GM19238 (cell line): ENCODE results near the gene AP3B1.
"Not testable (repeated sequence)": the region's sequence is repeated elsewhere in the genome, so short reads cannot be mapped to it uniquely, and the experiment has no call there.

Source experiments
- DNase-seq: peaks from one replicate; pipeline ENCODE4 v3.0.0; 2011; ENCODE audit warnings: low spot score; ENCODE audit not compliant: insufficient read length

The AP3B1 gene

DNA sequence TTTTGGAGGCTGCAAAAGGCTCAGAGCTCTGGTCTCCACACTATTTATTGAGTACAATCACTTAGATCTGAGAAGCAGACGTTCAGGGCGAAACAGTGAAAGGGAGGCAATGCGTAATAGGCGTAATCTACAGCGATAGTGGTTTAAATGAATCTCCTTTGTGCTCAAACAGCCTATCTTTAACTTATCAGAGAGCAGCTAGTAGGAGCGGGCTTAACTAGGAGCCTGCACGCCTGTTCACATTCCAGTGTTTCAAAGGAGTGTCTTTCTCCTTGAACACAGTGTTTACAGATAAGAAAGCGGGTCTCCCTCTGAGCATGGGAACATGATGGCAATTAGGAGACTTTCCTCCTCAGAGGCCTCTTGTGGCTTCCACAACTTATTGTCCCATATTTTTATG is 49.4 kb downstream of the AP3B1 start:
- no peak for DNase-seq

DNA sequence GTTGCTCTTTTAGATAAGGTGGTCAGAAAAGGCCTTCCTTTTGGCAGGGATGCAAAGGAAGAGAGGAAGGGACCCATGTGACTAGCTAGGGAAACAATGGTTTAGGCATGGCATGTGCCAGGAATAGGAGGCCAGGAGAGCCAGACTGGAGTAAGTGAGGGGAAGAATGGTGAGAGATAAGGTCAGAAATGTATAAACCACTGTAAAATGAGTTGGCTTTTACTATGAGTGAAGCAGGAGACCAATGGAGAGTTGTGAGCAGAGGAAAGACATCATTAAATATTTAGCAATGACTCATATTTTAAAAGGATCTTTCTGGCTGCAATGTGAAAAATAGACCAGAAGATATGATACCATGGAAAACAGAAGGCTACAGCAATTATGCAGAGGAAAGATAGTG is 50.9 kb downstream of the AP3B1 start:
- no peak for DNase-seq

DNA sequence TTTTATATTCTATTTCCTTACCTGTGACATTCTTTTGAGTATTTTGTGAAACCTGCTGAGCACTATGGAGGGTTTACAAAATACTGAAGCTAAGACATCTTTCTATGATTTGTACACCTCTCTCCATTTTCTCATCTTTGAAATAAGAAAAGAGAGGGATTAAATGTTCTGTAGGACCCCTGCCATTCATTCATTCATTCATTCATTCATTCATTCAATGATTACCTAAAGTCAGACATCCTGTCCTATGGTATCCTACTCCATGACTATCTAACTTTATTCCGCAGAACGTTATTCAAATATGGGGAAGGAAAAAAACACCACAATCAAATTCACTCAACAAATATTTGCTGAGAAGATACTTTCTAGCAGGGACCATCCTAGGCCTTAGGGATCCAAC is 51.4 kb downstream of the AP3B1 start:
- DNase-seq, result no peak

DNA sequence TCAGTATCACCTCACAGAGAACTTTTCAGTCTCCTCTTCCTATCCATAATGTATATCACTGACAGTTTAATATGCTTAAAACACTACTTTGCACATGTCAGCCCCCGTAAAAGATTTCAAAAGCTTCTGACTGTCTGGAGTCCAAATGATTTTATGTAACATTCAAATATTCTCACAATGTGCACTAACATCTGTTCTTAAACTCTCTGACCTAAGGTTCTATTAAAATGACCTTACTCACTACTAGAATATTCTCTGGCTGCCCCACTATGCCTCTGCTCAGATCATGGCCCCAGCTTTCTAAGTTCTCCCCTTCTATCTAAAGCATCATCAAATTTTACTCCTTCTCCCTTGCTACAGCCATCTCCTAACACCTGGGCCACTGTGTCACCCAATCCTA is 52.5 kb downstream of the AP3B1 start:
- no peak for DNase-seq

DNA sequence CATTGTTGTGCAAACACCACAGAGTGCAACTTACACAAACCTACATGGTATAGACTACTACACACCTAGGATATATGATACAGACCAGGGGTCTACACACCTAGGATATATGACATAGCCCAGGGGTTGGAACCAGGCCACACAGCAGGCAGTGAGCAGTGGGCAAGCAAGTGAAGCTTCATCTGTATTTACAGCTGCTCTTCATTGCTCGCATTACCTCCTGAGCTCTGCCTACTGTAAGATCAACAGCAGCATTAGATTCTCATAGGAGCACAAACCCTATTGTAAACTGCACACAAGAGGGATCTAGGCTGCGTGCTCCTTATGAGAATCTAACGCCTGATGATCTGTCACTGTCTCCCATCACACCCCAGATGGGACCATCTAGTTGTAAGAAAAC is 56.6 kb downstream of the AP3B1 start:
- DNase-seq, result no peak

DNA sequence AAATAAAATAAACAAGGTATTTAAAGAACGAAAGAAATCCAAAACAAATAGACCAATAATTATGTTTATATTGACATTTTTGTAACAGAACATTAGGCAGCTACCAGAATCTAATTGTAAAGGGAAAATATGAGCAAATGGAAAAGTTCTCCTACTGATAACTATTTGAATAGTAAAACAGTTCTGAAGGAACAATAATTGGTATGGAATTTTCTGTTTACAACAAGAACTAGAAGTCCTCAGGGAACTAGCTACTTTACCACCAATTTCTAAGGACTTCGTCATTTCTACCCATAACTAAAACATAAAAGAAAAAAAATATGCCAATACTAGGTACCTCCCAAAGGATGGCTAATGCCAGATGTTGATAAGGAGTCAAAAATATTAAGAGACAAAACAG is 58.5 kb downstream of the AP3B1 start:
- no peak for DNase-seq

DNA sequence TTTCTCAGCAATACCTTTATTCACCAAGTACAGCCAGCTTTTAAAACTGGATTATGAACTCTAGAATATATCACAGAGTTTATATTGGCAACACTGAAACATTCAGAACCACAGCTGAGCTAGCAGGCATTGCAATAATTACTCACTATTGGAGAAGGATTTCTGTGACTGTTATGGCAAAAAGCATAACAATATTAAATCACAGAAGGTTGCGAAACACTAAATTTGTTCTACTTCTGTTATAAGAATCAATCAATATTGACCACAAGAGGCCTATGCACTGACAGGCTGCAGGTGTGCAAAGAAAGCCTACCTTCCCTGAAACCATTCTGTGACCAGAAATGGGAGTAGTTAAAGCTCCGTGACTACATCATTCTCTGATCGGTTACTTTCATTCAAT is 59.2 kb downstream of the AP3B1 start:
- no peak for DNase-seq

DNA sequence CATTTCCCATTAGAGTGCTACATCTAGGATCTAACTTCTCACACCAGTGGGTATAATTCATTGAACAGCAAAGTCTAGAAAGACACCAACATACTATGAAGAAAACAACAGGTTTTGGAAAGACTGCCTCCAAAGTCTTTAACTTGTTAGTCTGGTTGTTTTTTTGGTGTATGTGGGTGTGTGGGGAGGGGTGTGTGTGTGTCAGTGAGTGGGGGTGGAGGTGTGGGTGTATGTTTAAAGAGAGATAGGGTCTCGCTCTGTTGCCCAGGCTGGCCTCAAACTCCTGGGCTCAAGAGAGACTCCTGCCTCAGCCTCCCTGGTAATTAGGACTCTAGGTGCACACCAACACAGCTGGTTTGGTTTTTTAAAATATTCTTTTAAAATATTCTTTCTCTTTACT is 59.7 kb downstream of the AP3B1 start:
- no peak for DNase-seq

DNA sequence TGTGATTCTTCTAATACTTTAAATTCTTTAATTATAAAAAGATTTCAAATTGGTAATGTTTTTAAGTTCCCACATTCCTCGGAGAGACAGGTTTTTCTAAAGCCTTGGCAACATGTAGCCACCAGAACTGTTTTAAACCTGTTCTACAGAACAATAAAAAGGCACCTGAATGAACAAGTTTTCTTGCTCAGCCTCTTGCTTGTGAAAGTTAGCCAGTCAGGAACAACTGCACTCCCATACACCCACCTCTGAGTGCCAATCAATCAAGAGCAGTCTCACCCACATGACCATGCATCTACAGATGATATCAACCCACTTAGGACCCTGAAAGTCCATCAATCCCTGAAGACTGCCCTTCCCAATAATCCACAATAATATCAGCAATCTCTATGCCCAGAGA is 62.3 kb downstream of the AP3B1 start:
- DNase-seq, result no peak

DNA sequence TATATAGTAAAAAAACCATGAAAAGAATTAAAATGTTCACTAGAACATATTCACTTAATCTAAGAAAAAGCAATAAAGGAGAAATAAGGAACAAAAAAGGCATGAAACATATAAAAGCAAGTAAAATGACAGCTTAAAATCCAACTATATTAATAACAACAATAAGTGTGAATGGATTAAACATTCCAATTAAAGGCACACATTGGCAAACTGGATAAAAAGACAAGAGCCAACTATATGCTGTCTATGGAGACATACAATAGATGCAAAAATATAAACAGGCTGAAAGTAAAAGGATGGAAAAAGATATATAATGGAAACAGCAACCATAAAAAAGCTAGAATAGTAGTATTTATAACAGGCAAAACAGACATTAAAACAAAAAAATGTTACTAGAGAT is 70.1 kb downstream of the AP3B1 start:
- no peak for DNase-seq

DNA sequence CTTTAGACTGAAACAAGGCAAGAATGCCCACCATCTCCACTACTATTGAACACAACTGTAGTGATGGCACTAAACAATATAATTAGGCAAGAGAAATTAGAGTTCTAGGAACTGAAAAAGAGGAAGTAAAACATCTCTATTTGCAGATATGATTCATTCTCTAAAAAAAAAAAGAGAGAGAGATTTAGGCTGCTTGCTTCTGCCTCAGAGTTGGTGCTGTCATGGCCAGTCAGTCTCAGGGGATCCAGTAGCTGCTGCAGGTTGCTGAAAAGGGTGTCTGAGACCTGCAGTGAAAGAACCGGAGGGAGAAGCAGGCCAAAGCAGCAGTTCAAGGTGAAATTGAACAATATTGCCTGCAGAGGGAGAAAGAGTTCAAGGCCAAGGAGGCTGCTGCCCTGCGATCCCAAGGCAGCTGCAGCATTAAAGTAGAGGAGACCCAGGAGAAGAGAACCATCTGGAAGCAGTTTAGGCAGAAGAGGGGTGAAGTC is 72.5 kb downstream of the AP3B1 start:
- DNase-seq, result peak; percentile 32

DNA sequence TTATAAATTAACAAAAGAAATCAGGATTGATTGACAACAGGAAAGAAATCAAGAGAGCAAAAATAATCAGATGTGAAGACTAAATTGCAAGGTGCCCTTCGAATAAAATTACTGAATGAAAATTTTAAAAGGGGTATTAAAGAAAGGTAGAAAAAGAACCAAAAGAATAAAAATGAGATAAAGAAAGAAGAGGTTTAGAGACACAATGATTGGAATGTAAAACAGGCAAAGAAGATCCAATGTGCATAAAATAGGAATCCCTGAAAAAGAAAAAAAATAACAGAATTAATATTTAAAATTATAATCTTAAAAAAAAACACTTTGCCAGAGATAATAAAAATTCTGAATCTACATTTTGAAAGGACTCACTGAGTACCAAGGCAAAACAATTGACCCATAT is 73.0 kb downstream of the AP3B1 start:
- no peak for DNase-seq

DNA sequence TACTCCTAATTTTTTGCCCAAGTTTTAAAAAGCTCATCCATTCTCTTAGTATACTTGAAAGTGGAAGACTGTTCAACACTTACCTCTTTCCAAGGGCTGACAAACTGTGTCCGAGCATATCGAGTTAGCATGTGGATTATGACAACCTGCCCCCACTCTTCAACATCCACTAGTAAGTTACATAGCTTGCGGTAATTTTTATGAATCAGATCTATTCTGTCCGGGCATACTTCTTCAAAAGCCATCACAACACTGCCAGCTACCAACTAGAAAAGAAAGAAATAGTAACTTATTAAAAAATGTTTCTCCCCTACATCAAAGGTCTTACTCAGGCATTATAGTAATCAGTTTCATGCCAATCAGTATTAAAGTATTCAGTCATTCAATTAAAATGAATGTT is 78.5 kb downstream of the AP3B1 start:
- no peak for DNase-seq

DNA sequence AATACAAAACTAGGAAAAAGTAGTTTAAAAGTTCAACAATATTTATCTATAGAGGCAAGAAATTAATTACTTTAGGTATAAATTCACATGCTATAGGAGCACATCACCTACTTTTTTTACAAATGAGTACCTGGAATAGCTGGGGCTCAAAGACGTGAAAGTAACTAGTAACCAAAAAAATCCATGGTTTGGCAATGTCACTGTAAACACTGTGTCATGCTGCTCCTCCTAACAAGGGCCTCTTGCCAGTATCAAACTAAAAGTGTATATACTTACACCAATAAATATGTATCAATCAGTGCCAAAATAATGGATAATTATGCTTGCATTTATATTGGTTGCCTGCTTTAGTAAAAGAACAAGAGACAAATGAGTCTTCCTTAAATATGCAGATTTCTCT is 78.9 kb downstream of the AP3B1 start:
- DNase-seq, result no peak

DNA sequence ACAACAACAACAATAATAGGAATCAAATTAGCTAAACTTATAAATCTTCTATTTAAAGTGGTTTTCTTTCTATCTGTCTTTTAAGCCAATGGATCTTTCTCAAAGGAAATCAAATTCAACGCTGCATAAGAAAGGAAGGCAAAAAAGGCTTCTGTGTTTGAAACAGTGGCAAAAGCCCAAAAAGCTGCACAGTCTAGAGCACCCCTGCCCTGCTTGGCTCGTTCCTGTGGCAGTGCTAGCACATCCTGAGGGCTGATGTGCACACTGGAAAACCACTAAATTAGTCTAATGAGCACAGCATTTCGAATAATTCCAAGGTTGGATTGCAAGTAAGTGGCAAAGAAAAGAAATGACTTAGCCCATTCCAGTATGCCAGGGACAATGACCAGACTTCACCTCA is 80.7 kb downstream of the AP3B1 start:
- DNase-seq, result no peak

DNA sequence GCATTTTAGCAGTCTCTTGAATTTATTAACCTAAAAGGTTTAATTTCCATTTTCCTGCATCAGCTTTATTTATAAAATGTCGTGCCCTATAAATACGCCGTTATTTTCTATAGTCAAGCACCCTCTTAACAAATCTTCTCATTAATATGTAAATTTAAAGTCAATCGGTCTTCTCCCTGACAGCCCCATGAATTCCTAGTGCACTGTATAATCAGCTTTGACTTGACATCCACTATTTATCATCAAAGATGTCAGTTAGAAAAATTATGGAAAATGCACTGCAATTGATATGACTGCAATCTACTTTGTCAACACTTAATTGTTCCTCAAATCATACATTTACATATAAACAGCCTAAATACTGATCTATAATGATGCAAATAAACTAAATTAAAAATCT is 83.4 kb downstream of the AP3B1 start:
- DNase-seq, result no peak

DNA sequence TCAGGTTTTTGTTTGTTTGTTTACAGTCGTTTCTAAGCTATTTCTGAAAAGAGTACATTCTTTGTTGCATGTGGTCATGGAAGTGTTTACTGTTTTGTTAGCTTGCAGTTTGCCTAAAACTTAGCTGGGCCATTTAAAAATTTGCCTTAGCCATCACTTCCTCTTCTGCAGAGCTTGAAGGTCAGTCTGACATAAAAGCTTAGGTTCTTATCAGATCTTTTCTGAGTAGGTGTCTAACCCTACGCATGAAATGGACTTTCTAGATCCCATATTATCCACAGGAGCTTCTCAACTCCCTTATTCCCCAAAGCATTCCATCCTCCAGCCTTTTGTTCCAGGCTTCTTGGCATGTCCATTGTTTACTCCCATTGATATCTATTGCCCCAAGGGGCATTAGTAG is 90.3 kb downstream of the AP3B1 start:
- no peak for DNase-seq

DNA sequence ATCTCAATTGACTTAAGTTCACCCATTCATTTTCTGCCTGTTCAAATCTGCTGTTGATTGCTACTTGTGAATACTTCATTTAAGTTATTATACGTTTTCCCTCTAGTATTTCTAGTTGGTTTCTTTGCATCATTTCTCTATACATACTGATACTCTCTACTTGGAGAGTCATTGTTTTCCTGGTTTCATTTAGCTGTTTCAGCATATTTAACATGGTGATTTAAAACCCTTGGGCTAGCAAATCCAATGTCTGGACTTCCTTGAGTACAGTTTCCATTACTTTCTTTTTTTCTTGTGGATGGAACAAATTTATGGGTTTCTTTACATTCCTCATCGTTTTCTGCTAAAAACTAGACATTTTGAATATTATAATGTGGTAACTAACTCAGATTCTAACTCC is 90.7 kb downstream of the AP3B1 start:
- no peak for DNase-seq

DNA sequence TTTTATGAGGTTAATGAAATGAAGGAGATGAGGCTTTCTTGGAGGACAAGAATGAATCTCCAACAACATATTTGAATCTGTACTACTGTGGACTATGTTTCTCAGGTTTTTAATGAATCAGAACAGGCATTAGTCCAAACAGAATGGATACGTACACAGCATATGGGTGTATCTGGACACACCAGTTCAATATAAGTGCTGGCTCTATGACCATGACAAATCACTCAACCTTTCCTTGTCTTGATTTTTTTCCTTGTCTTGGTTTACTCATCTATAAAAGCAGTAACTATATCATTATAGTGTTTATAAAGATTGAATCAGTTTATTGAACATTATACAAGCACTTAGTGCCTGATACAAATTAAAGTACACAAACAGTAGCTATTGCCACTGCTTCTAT is 104.1 kb downstream of the AP3B1 start:
- DNase-seq, result no peak

DNA sequence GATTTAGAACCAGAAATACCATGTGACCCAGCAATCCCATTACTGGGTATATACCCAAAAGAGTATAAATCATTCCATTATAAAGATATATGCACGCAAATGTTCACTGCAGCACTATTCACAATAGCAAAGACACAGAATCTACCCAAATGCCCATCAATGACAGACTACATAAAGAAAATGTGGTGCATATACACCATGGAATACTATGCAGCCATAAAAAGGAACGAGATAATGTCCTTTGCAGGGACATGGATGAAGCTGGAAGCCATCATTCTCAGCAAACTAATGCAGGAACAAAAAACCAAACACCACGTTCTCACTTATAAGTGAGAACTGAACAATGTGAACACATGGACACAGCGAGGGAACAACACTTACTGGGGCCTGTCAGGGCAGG is 105.8 kb downstream of the AP3B1 start:
- DNase-seq, result not testable (repeated sequence)

DNA sequence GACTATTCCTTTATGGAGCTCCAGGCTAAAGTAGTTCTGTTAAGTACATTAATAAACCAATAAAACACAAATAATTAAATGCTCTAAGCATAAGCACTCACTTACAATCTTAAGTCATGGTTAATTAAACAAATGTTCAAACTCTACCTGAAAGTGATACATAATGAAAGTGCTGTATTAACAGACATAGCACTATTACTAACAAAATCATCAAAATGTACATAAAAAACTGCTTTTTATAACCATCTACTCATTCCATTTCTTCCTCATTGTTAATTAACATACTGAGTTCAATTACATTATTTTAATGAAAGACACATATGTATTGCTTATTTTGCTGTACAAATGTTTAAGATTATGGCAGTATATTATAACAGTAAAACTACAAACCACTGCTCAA is 107.3 kb downstream of the AP3B1 start:
- no peak for DNase-seq

DNA sequence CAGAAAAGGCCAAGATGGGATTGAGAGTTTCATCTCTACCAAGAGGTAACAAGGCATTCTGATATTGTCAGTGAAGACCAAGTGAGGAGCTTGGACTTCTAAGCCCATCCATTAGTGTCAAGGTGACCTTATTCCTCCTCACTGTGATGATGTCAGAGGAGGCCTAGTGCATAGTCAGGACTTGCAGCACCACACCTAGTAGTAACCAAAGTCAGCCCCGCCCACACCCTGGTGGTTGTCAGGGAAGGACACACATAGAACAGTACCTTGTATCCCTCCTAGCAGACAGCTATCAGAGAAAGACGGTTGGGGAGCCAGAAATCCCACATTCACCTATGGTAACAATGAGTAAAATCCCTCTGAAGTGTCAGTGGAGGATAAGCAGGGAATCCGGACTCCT is 111.7 kb downstream of the AP3B1 start:
- no peak for DNase-seq

DNA sequence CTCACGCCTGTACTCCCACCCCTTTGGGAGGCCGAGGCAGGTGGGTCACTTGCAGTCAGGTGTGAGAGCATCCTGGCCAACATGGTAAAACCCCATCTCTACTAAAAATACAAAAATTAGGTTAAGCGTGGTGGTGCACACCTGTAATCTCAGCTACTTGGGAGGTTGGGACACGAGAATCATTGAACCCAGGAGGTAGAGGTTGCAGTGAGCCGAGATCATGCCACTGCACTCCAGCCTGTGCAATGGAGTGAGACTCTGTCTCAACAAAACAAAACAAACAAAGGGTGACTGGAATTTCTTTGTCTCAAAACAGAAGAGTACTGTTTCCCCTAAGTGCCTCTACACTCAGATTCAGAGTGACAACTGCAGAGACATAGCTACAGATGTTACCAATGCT is 116.1 kb downstream of the AP3B1 start:
- no peak for DNase-seq

DNA sequence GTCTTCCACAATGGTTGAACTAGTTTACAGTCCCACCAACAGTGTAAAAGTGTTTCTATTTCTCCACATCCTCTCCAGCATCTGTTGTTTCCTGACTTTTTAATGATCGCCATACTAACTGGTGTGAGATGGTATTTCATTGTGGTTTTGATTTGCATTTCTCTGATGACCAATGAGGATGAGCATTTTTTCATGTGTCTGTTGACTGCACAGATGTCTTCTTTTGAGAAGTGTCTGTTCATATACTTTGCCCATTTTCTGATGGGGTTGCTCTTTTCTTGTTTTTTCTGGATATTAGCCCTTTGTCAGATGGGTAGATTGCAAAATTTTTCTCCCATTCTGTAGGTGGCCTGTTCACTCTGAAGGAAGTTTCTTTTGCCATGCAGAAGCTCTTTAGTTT is 124.2 kb downstream of the AP3B1 start:
- DNase-seq, result not testable (repeated sequence)
